ENCODE results near the gene RP9.

Gene RP9

DNA sequence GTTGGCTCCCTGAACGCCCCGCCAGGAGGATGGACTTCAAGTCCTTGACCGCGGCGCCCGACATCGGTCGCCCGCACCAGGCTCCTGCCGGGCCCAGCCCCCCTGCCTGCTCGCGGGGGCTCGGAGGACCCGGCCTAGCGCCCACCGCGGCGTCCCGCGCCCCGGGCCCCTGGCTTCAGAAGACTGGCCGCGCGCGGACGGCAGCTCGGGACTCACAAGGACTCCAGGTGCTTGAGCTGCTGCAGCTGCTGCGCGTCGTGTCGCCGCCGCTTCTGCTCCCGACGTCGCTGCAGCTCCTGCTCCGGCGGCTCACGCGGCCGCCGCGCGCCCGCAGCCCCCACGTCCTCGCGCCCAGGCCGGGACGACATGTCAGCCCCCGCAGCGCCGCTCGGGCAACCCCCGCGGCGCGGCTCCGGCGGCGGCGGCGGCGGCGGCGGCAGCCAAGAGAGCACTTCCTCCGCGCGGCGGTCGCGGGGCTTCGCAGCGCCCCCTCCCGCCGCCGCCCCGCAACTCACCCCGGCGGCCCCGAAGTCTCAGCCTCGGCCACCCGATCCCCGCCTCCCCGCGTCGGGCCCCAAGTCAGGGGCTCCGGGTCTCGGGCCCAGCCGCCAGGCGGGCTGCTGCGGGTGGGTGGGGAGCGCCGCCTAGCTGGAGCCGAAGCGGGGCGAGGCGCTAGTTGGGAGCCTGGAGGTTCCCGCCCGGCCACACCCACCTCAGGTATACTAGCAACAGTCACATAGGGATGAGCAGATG is at the start of gene RP9:
TSS of gene RP9 (minus strand) at position 400 of the 753 bp plus-strand sequence. CDS start at position 368, 32 bp downstream.
- peak; percentile 71 for DNase-seq

DNA sequence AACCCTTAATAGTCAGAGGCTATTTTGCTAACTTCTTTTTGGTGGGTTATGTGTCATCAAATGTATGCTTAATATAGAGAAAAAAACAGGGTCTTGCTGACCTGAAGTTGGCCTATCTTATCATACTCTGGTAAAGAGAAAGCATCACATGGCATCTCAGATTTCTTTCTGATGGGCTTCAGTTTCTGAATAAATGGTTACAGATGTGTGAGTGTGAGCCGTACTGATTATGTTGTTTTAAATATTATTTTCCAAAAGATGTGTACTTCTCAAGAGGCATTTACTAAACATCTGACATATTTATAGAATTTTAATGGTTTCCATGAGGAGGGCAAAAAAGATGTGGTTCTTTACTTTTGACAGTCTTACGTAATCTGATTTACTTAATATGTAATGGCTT is 48.6 kb upstream of the RP9 start:
- no peak for DNase-seq

DNA sequence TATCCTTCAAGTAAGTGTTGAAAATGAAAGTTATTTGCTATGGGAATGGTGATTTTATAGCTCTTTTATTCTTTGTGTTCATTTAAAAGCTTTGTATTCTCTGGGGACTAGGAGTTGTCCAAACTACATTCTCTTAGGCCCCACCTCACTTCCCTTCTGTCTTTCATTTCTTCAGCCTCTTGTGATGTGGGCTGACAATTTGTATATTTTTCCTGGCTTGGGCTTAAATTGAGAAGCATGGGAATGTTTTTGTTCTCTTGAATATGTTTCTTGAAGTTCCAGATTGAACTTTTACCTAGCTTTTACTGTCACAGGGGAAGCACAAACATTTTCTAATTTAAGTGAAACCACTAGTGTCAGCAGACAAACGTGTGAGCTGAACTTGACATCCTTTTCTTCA is 48.1 kb upstream of the RP9 start:
- DNase-seq, result no peak

GRCh38 chr7:33156441-33156840 is 47.2 kb upstream of the RP9 start:
- DNase-seq, result no peak

- no peak for DNase-seq
Measured at GRCh38 chr7:33155811-33156210, 46.6 kb upstream of the RP9 start.

- DNase-seq, result no peak
Measured at GRCh38 chr7:33152087-33152486, 42.9 kb upstream of the RP9 start.

- DNase-seq, result peak; percentile 43
Measured at GRCh38 chr7:33145156-33145555, 36.0 kb upstream of the RP9 start.

GRCh38 chr7:33143996-33144718 is 35.0 kb upstream of the RP9 start:
- no peak for DNase-seq

DNA sequence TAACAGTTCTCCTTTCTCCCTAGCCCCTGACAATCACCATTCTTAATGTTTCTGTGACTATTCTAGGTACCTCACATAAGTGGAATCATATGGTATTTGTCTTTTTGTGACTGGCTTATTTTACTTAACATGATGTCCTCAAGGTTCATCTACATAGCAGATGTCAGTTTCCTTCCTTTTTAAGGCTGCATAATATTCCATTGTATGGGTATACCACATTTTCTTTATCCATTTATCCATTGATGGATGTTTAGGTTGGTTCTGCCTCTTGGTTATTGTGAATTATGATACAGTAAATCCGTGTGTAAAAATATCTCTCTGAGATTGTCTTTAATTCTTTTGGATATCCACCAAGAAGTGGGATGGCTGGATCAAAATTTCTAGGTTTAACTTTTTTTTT is 33.4 kb upstream of the RP9 start:
- no peak for DNase-seq

GRCh38 chr7:33137103-33137502 is 27.9 kb upstream of the RP9 start:
- no peak for DNase-seq

DNA sequence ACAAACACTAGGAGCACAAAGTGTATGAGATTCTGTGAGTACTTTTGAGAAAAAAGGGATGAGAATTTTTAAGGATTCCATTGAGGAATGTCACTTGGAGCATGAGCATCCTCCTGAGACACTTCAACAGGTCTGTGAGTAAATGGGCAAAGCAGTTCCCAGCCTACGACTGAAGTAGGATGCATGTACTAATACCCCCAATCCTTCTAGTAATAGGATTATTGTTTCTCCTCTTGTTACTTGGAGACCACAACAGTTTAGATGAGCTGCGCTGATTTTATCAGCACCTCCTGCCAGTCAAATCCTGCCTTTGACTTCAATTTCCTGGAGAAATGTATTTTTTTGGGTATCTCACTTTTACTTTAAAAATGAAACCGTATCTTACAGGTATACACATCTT is 21.0 kb upstream of the RP9 start:
- no peak for DNase-seq

DNA sequence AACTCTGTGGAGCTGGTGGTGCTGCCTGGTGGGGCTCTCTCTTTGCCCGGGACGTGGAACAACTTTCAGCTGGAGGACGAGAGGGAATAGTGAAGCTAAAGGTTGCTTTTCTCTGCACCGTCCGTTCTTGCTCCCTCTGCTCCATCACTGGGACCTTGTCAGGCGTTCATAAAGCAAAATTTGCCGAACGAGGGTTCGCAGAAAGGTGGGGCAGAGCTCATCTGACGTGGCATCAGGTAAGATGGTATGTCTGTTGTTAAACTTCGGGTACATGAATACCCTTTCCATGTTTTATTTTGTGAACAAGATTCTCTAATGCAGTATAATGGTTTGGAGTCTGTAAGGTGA is 20.6 kb upstream of the RP9 start:
- no peak for DNase-seq

- DNase-seq, result peak; percentile 95
Measured at GRCh38 chr7:33128990-33129805, 20.0 kb upstream of the RP9 start, which contains the start of gene BBS9. BBS9 (plus strand) TSS chr7:33129564; CDS start chr7:33146253, 16,689 bp downstream.

DNA sequence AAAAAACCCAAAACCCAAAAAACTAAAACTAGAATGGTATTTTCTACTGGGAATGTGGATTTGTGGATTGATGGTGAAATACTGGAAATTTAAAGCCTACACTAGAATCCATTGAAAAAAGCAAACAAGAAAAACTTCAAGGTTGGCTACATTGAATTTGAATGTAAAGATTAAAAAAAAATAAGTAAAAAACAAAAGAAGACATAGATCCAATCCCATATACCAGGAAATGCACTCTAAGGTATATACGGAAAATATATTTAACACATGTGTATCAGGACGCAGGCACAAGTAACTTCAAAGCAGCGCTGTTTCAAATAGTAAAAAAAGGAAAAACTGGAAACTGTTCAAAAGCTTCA is 19.4 kb upstream of the RP9 start:
- DNase-seq, result no peak

- DNase-seq, result no peak
Measured at GRCh38 chr7:33127085-33127484, 17.9 kb upstream of the RP9 start.

DNA sequence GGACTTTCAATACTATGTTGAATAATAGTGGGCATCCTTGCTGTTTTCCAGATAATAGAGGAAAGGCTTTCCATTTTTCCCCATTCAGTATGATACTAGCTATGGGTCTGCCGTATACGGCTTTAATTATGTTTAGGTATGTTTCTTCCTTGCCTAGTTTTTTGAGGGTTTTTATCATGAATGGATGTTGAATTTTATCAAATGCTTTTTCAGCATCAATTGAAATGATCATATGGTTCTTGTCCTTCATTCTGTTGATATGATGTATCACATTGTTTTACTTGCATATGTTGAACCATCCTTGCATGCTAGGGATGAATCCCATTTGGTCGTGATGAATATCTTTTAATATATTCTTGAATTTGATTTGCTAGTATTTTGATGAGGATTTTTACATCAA is 9.2 kb upstream of the RP9 start:
- DNase-seq, result no peak

GRCh38 chr7:33114976-33115375 is 5.8 kb upstream of the RP9 start:
- peak; percentile 13 for DNase-seq

- DNase-seq, result no peak
Measured at GRCh38 chr7:33111614-33112013, 2.4 kb upstream of the RP9 start.

- peak; percentile 2 for DNase-seq
Measured at GRCh38 chr7:33109758-33110238, 594 bp upstream of the RP9 start.

GRCh38 chr7:33108554-33109004 is 625 bp downstream of the RP9 start:
- DNase-seq, result peak; percentile 33

DNA sequence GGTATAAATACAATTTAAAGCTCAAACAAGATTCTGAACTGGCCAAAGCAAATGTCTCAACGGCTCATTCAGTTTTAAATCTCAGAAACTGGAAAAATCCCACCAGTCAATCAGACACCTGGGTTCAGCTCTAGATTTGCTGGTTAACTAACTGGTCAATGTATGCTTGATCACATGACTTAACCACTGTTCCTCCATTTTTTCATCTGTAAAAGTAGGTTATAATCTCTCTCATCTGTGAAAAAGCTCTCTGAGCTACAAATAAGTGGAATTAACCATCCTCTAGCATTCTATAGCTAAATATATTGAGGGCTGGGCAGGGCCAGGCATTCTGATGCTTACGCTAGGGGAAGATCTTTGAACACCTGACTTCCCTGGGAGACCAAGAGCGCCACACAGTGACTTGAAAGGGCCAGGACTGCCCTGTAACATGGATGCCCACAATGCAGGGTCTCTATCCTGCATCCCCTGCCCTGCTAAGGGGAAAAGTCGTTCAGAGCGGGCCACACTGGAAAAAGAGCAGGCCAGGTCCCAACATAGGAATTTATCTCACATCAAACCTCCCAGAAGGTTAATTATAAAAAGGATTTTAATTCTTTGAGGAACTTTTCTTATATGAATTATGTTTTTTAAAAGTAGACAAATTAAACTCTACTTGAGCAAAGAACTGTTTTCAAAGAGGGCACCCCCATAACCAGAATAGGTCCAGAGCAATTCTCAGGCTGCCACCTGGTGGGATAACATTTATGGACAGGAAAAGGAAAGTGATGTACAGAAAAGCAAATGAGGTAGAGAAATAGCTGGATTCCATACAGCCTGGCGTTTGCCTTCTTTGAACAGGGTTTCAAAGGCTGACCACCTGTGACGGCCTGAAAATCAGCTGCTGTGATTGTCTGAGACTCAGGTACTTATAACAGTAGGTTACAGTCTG is 1.8 kb downstream of the RP9 start:
- peak; percentile 58 for DNase-seq

GRCh38 chr7:33101906-33102305 is 7.3 kb downstream of the RP9 start:
- DNase-seq, result no peak
